ENCODE measurements around the gene ASB15. TPM values are rescaled to one million over a fixed set of nuclear protein-coding genes. Genes with fewer than 3 reads are reported as not detected.
A peak's percentile ranks its signal among the peaks of the same experiment; 100 is the strongest.
"Not testable (repeated sequence)": the region's sequence is repeated elsewhere in the genome, so short reads cannot be mapped to it uniquely, and the experiment has no call there.

The ASB15 gene
- polyA plus RNA-seq (2013, experiment 1 of 2): 0.10 TPM
- 0.12 TPM for polyA plus RNA-seq (2013, experiment 2 of 2)

- no peak within 1 kb of the TSS for H4K91ac ChIP-seq (ENCODE audit: low read length)
- no peak within 1 kb of the TSS for H3K4ac ChIP-seq (ENCODE audit: low read depth in 1 of 2, low read length in 2 of 2)
- H2BK15ac ChIP-seq (ENCODE audit: low read depth, poor library complexity, severe bottlenecking): no peak within 1 kb of the TSS
- H3K27ac ChIP-seq (ENCODE audit: low read length, poor library complexity, severe bottlenecking): no peak within 1 kb of the TSS
- no peaks in the 10 kb centered on the region for H3K4me1 ChIP-seq (ENCODE audit: control insufficient read depth, insufficient read depth, low read depth, low read length)
- DNase-seq: no peak
- no peak within 1 kb of the TSS for H3K9ac ChIP-seq (ENCODE audit: low read length)
- no peaks in the 10 kb centered on the region for H3K9me3 ChIP-seq (ENCODE audit: control insufficient read depth, low read length)
- no peak within 1 kb of the TSS for H2AFZ ChIP-seq (ENCODE audit: low read depth, low read length)
- no peak within 1 kb of the TSS for H2BK12ac ChIP-seq (ENCODE audit: low read length in 2 of 2)
- no peak within 1 kb of the TSS for H4K8ac ChIP-seq (ENCODE audit: low read length)
- H3K36me3 ChIP-seq (ENCODE audit: control insufficient read depth in 1 of 2, insufficient read depth in 2 of 2, low read depth in 1 of 2, low read length in 2 of 2): no peaks in the 10 kb centered on the region
- H2BK5ac ChIP-seq (ENCODE audit: low read depth, low read length, poor library complexity, severe bottlenecking): no peak within 1 kb of the TSS
- no peak within 1 kb of the TSS for H3K4me3 ChIP-seq (ENCODE audit: insufficient read depth in 1 of 2, low read depth in 1 of 2, low read length in 2 of 2)
- no peak within 1 kb of the TSS for H3K18ac ChIP-seq (ENCODE audit: low read depth in 1 of 2, low read length in 2 of 2)
- H3K79me1 ChIP-seq (replicated peaks; ENCODE audit: low read length, poor library complexity, severe bottlenecking): no peaks in the 10 kb centered on the region
- no peak within 1 kb of the TSS for H2BK120ac ChIP-seq (ENCODE audit: low read depth, low read length)
- H3K23ac ChIP-seq (ENCODE audit: low read length in 2 of 2): no peak within 1 kb of the TSS
- no peak within 1 kb of the TSS for H3K4me2 ChIP-seq (ENCODE audit: low read length, poor library complexity, severe bottlenecking)
- H2AK5ac ChIP-seq (ENCODE audit: low read length, severe bottlenecking): no peak within 1 kb of the TSS
- WGBS: 96% methylated on average over 4 of the region's 4 CpGs
- H3K27me3 ChIP-seq (ENCODE audit: control insufficient read depth in 1 of 2, insufficient read depth in 1 of 2, low read length in 2 of 2): no peaks in the 10 kb centered on the region
- H3K14ac ChIP-seq (ENCODE audit: low read length in 2 of 2): no peak within 1 kb of the TSS
These were observed at the start of gene ASB15 for GRCh38 chr7:123601530-123601929. TSS of gene ASB15 (plus strand) at chr7:123601821. CDS start at chr7:123614503, 12,682 bp downstream.

- not testable (repeated sequence) for H3K27ac ChIP-seq (ENCODE audit: low read length, poor library complexity, severe bottlenecking); H3K14ac ChIP-seq (ENCODE audit: low read length in 2 of 2)
These were observed 49.5 kb upstream of the ASB15 start for GRCh38 chr7:123552134-123552533.

GRCh38 chr7:123552641-123553040, 49.0 kb upstream of the ASB15 start:
- H2BK15ac ChIP-seq (ENCODE audit: low read depth, poor library complexity, severe bottlenecking): no peak overlapping the region
- no peak overlapping the region for H2AK5ac ChIP-seq (ENCODE audit: low read length, severe bottlenecking)

More at GRCh38 chr7:123552134-123552533, 49.5 kb upstream of the ASB15 start:
- not testable (repeated sequence) for H3K4me2 ChIP-seq (ENCODE audit: low read length, poor library complexity, severe bottlenecking); H2BK15ac ChIP-seq (ENCODE audit: low read depth, poor library complexity, severe bottlenecking); H3K4me1 ChIP-seq (ENCODE audit: control insufficient read depth, insufficient read depth, low read depth, low read length); H3K4me3 ChIP-seq (ENCODE audit: insufficient read depth in 1 of 2, low read depth in 1 of 2, low read length in 2 of 2); H3K18ac ChIP-seq (ENCODE audit: low read depth in 1 of 2, low read length in 2 of 2); H4K8ac ChIP-seq (ENCODE audit: low read length); H2AK5ac ChIP-seq (ENCODE audit: low read length, severe bottlenecking); H2AFZ ChIP-seq (ENCODE audit: low read depth, low read length); H2BK5ac ChIP-seq (ENCODE audit: low read depth, low read length, poor library complexity, severe bottlenecking); H2BK12ac ChIP-seq (ENCODE audit: low read length in 2 of 2); H2BK120ac ChIP-seq (ENCODE audit: low read depth, low read length); H3K23ac ChIP-seq (ENCODE audit: low read length in 2 of 2); H3K9ac ChIP-seq (ENCODE audit: low read length); H3K9me3 ChIP-seq (ENCODE audit: control insufficient read depth, low read length); H3K4ac ChIP-seq (ENCODE audit: low read depth in 1 of 2, low read length in 2 of 2); H3K27me3 ChIP-seq (ENCODE audit: control insufficient read depth in 1 of 2, insufficient read depth in 1 of 2, low read length in 2 of 2); H4K91ac ChIP-seq (ENCODE audit: low read length); DNase-seq
- H3K36me3 ChIP-seq (ENCODE audit: control insufficient read depth in 1 of 2, insufficient read depth in 2 of 2, low read depth in 1 of 2, low read length in 2 of 2): peaks cover 4 to 53% of the 10 kb centered on the region in 2 experiments
- peaks cover 17% of the 10 kb centered on the region for H3K79me1 ChIP-seq (replicated peaks; ENCODE audit: low read length, poor library complexity, severe bottlenecking)

GRCh38 chr7:123553159-123553558, 48.5 kb upstream of the ASB15 start:
- Histone ChIP-seq H3K4ac (ENCODE audit: low read depth in 1 of 2, low read length in 2 of 2) (no peak overlapping the region), H3K9me3 (ENCODE audit: control insufficient read depth, low read length) (no peaks in the 10 kb centered on the region), H3K14ac (ENCODE audit: low read length in 2 of 2) (no peak overlapping the region), H3K18ac (ENCODE audit: low read depth in 1 of 2, low read length in 2 of 2) (no peak overlapping the region), H2AK5ac (ENCODE audit: low read length, severe bottlenecking) (no peak overlapping the region), H3K4me1 (ENCODE audit: control insufficient read depth, insufficient read depth, low read depth, low read length) (peaks cover 3% of the 10 kb centered on the region), H4K91ac (ENCODE audit: low read length) (no peak overlapping the region), H2BK12ac (ENCODE audit: low read length in 2 of 2) (no peak overlapping the region), H2BK15ac (ENCODE audit: low read depth, poor library complexity, severe bottlenecking) (no peak overlapping the region), H3K79me1 (replicated peaks; ENCODE audit: low read length, poor library complexity, severe bottlenecking) (peaks cover 17% of the 10 kb centered on the region), H3K27me3 (ENCODE audit: control insufficient read depth in 1 of 2, insufficient read depth in 1 of 2, low read length in 2 of 2) (no peaks in the 10 kb centered on the region), H3K4me2 (ENCODE audit: low read length, poor library complexity, severe bottlenecking) (no peak overlapping the region), H3K27ac (ENCODE audit: low read length, poor library complexity, severe bottlenecking) (no peak overlapping the region), H3K9ac (ENCODE audit: low read length) (no peak overlapping the region), H3K36me3 (ENCODE audit: control insufficient read depth in 1 of 2, insufficient read depth in 2 of 2, low read depth in 1 of 2, low read length in 2 of 2) (peaks cover 4 to 49% of the 10 kb centered on the region in 2 experiments), H2BK5ac (ENCODE audit: low read depth, low read length, poor library complexity, severe bottlenecking) (no peak overlapping the region), H2BK120ac (ENCODE audit: low read depth, low read length) (no peak overlapping the region), H3K4me3 (ENCODE audit: insufficient read depth in 1 of 2, low read depth in 1 of 2, low read length in 2 of 2) (no peak overlapping the region), H3K23ac (ENCODE audit: low read length in 2 of 2) (no peak overlapping the region), H4K8ac (ENCODE audit: low read length) (no peak overlapping the region), H2AFZ (ENCODE audit: low read depth, low read length) (no peak overlapping the region)
- WGBS: 100% methylated on average over 2 of the region's 3 CpGs
- no peak for DNase-seq

More at GRCh38 chr7:123552641-123553040, 49.0 kb upstream of the ASB15 start:
- H3K14ac ChIP-seq (ENCODE audit: low read length in 2 of 2): no peak overlapping the region
- H3K27me3 ChIP-seq (ENCODE audit: control insufficient read depth in 1 of 2, insufficient read depth in 1 of 2, low read length in 2 of 2): no peaks in the 10 kb centered on the region
- H3K4me3 ChIP-seq (ENCODE audit: insufficient read depth in 1 of 2, low read depth in 1 of 2, low read length in 2 of 2): no peak overlapping the region
- 98% methylated on average over 2 of the region's 2 CpGs for WGBS
- no peak overlapping the region for H3K27ac ChIP-seq (ENCODE audit: low read length, poor library complexity, severe bottlenecking)
- no peak overlapping the region for H4K91ac ChIP-seq (ENCODE audit: low read length)
- H3K4me2 ChIP-seq (ENCODE audit: low read length, poor library complexity, severe bottlenecking): no peak overlapping the region
- peak overlapping the region in 1 of 2 experiments; percentile 34 for H3K18ac ChIP-seq (ENCODE audit: low read depth in 1 of 2, low read length in 2 of 2)
- peaks cover 3% of the 10 kb centered on the region for H3K4me1 ChIP-seq (ENCODE audit: control insufficient read depth, insufficient read depth, low read depth, low read length)
- peaks cover 17% of the 10 kb centered on the region for H3K79me1 ChIP-seq (replicated peaks; ENCODE audit: low read length, poor library complexity, severe bottlenecking)
- no peak for DNase-seq
- no peak overlapping the region for H2AFZ ChIP-seq (ENCODE audit: low read depth, low read length)
- H2BK12ac ChIP-seq (ENCODE audit: low read length in 2 of 2): no peak overlapping the region
- peak overlapping the region; percentile 44 for H2BK5ac ChIP-seq (ENCODE audit: low read depth, low read length, poor library complexity, severe bottlenecking)
- no peak overlapping the region for H2BK120ac ChIP-seq (ENCODE audit: low read depth, low read length)
- peaks cover 4 to 53% of the 10 kb centered on the region in 2 experiments for H3K36me3 ChIP-seq (ENCODE audit: control insufficient read depth in 1 of 2, insufficient read depth in 2 of 2, low read depth in 1 of 2, low read length in 2 of 2)
- H3K9me3 ChIP-seq (ENCODE audit: control insufficient read depth, low read length): no peaks in the 10 kb centered on the region
- no peak overlapping the region for H3K4ac ChIP-seq (ENCODE audit: low read depth in 1 of 2, low read length in 2 of 2)
- no peak overlapping the region for H4K8ac ChIP-seq (ENCODE audit: low read length)
- H3K23ac ChIP-seq (ENCODE audit: low read length in 2 of 2): no peak overlapping the region
- H3K9ac ChIP-seq (ENCODE audit: low read length): no peak overlapping the region
